Mesenchymal stem cell (in vitro differentiated cells and primary cell): ENCODE data around the gene SH3TC2.

ENCODE experiments used
- DNase-seq: peaks from one replicate; pipeline ENCODE4 v3.0.0-alpha.2; 2013
- H2AFZ ChIP-seq: one replicate; pipeline ENCODE4 v1.6.1; 2013; ENCODE audit warnings: low read depth, mild to moderate bottlenecking, control low read depth, inconsistent platforms, low read length, moderate library complexity
- H2AK5ac ChIP-seq: 2 replicates; pipeline ENCODE4 v1.6.1; 2013; ENCODE audit warnings: low read length, moderate library complexity, mild to moderate bottlenecking, inconsistent platforms; ENCODE audit not compliant: severe bottlenecking
- H2BK120ac ChIP-seq: one replicate; pipeline ENCODE4 v1.6.1; 2013; ENCODE audit warnings: low read depth, mild to moderate bottlenecking, inconsistent platforms, low read length, moderate library complexity
- H2BK12ac ChIP-seq, 2 experiments: one replicate each; pipeline ENCODE4 v1.6.1; 2013; ENCODE audit warnings: inconsistent platforms in 2 of 2, low read length in 2 of 2, mild to moderate bottlenecking in 2 of 2, moderate library complexity in 2 of 2, control low read depth in 1 of 2
- H2BK15ac ChIP-seq: one replicate; pipeline ENCODE4 v1.6.1; 2013; ENCODE audit warnings: mild to moderate bottlenecking, low read depth, inconsistent platforms; ENCODE audit not compliant: poor library complexity, severe bottlenecking
- H2BK5ac ChIP-seq: 2 replicates; pipeline ENCODE4 v1.6.1; 2013; ENCODE audit warnings: low read depth, mild to moderate bottlenecking, low read length, control low read depth, inconsistent platforms; ENCODE audit not compliant: poor library complexity, severe bottlenecking
- H3K14ac ChIP-seq, 2 experiments: one replicate each; pipeline ENCODE4 v1.6.1; 2013; ENCODE audit warnings: inconsistent platforms in 2 of 2, low read length in 2 of 2, control low read depth in 1 of 2, mild to moderate bottlenecking in 1 of 2, moderate library complexity in 1 of 2
- H3K18ac ChIP-seq, 2 experiments: one replicate each; pipeline ENCODE4 v1.6.1; 2013; ENCODE audit warnings: inconsistent platforms in 2 of 2, low read length in 2 of 2, control low read depth in 1 of 2, low read depth in 1 of 2, mild to moderate bottlenecking in 1 of 2
- H3K23ac ChIP-seq, 2 experiments: one replicate each; pipeline ENCODE4 v1.6.1; 2013; ENCODE audit warnings: inconsistent platforms in 2 of 2, low read length in 2 of 2, mild to moderate bottlenecking in 2 of 2, moderate library complexity in 2 of 2, control low read depth in 1 of 2
- H3K27ac ChIP-seq: 2 replicates; pipeline ENCODE4 v1.5.1; 2013; ENCODE audit warnings: mild to moderate bottlenecking, moderate library complexity, low read length, control low read depth, inconsistent platforms; ENCODE audit not compliant: poor library complexity, severe bottlenecking
- H3K27me3 ChIP-seq, 2 experiments: 2 replicates each; pipeline versions ENCODE4 v1.6.1 to v1.7.0; 2013; ENCODE audit warnings: low read length in 2 of 2, mild to moderate bottlenecking in 2 of 2, moderate library complexity in 2 of 2, control low read depth in 1 of 2, inconsistent platforms in 1 of 2; ENCODE audit not compliant: control insufficient read depth in 1 of 2, insufficient read depth in 1 of 2
- H3K36me3 ChIP-seq, 2 experiments: 2 replicates each; pipeline versions ENCODE4 v1.6.1 to v1.7.0; 2013; ENCODE audit warnings: low read length in 2 of 2, control low read depth in 1 of 2, inconsistent platforms in 1 of 2, low read depth in 1 of 2, mild to moderate bottlenecking in 1 of 2; ENCODE audit not compliant: insufficient read depth in 2 of 2, control insufficient read depth in 1 of 2
- H3K4ac ChIP-seq, 2 experiments: one replicate each; pipeline ENCODE4 v1.6.1; 2013; ENCODE audit warnings: inconsistent platforms in 2 of 2, low read length in 2 of 2, mild to moderate bottlenecking in 2 of 2, moderate library complexity in 2 of 2, control low read depth in 1 of 2, low read depth in 1 of 2
- H3K4me1 ChIP-seq: 2 replicates; pipeline ENCODE4 v1.6.1; 2013; ENCODE audit warnings: low read depth, low read length, control low read depth; ENCODE audit not compliant: control insufficient read depth, insufficient read depth
- H3K4me2 ChIP-seq: 2 replicates; pipeline ENCODE4 v1.6.1; 2013; ENCODE audit warnings: low read length, mild to moderate bottlenecking, inconsistent platforms; ENCODE audit not compliant: poor library complexity, severe bottlenecking
- H3K4me3 ChIP-seq, 2 experiments: 2 replicates each; pipeline versions ENCODE4 v1.5.1 to v1.7.0; 2013; ENCODE audit warnings: low read length in 2 of 2, mild to moderate bottlenecking in 2 of 2, control low read depth in 1 of 2, low read depth in 1 of 2; ENCODE audit not compliant: insufficient read depth in 1 of 2
- H3K79me1 ChIP-seq: replicated peaks from 2 replicates; pipeline ENCODE4 v1.6.1; 2013; ENCODE audit warnings: mild to moderate bottlenecking, control low read depth, low read length, inconsistent platforms; ENCODE audit not compliant: poor library complexity, severe bottlenecking
- H3K9ac ChIP-seq: 2 replicates; pipeline ENCODE4 v1.7.0; 2013; ENCODE audit warnings: mild to moderate bottlenecking, low read length, moderate library complexity
- H3K9me3 ChIP-seq: 2 replicates; pipeline ENCODE4 v1.7.0; 2013; ENCODE audit warnings: mild to moderate bottlenecking, low read length; ENCODE audit not compliant: control insufficient read depth
- H4K8ac ChIP-seq: one replicate; pipeline ENCODE4 v1.6.1; 2013; ENCODE audit warnings: inconsistent platforms, mild to moderate bottlenecking, low read length, moderate library complexity
- H4K91ac ChIP-seq: one replicate; pipeline ENCODE4 v1.6.1; 2013; ENCODE audit warnings: mild to moderate bottlenecking, low read length, inconsistent platforms
- WGBS: methylation state at CpG from one replicate; pipeline ENCODE4 v1.1.7; 2013; ENCODE audit warnings: mixed read lengths; 5-methylcytosine and 5-hydroxymethylcytosine counted together

The SH3TC2 gene

GRCh38 chr5:149044453-149045088 lies 18.3 kb downstream of the SH3TC2 start:
- WGBS: 94% methylated on average over 2 of the region's 4 CpGs
- H3K18ac ChIP-seq: no peak overlapping the region
- no peak overlapping the region for H3K4me2 ChIP-seq
- no peak overlapping the region for H2AK5ac ChIP-seq
- peaks cover 4% of the 10 kb centered on the region for H3K4me1 ChIP-seq
- no peak overlapping the region for H2AFZ ChIP-seq
- H3K9ac ChIP-seq: no peak overlapping the region
- H3K79me1 ChIP-seq: no peaks in the 10 kb centered on the region
- no peak overlapping the region for H2BK5ac ChIP-seq
- no peak for DNase-seq
- H3K4ac ChIP-seq: no peak overlapping the region
- no peak overlapping the region for H4K8ac ChIP-seq
- no peak overlapping the region for H3K27ac ChIP-seq
- H3K9me3 ChIP-seq: no peaks in the 10 kb centered on the region
- no peak overlapping the region for H2BK120ac ChIP-seq
- no peak overlapping the region for H2BK12ac ChIP-seq
- H4K91ac ChIP-seq: no peak overlapping the region
- H3K27me3 ChIP-seq: no peaks in the 10 kb centered on the region
- no peaks in the 10 kb centered on the region for H3K36me3 ChIP-seq
- H3K4me3 ChIP-seq: no peak overlapping the region
- H3K14ac ChIP-seq: no peak overlapping the region
- no peak overlapping the region for H3K23ac ChIP-seq
- no peak overlapping the region for H2BK15ac ChIP-seq

GRCh38 chr5:149043641-149044040 lies 19.2 kb downstream of the SH3TC2 start:
- Histone ChIP-seq H3K14ac (no peak overlapping the region), H3K79me1 (no peaks in the 10 kb centered on the region), H3K4me2 (no peak overlapping the region), H3K36me3 (no peaks in the 10 kb centered on the region), H2BK12ac (no peak overlapping the region), H3K27ac (no peak overlapping the region), H2AK5ac (no peak overlapping the region), H3K9me3 (no peaks in the 10 kb centered on the region), H3K27me3 (no peaks in the 10 kb centered on the region), H2BK5ac (no peak overlapping the region), H3K9ac (no peak overlapping the region), H4K91ac (no peak overlapping the region), H2AFZ (no peak overlapping the region), H2BK120ac (no peak overlapping the region), H3K4ac (no peak overlapping the region), H3K23ac (no peak overlapping the region), H4K8ac (no peak overlapping the region), H2BK15ac (no peak overlapping the region), H3K18ac (no peak overlapping the region), H3K4me1 (peaks cover 2% of the 10 kb centered on the region), H3K4me3 (no peak overlapping the region)
- WGBS: over 99% methylated on average over 3 of the region's 4 CpGs
- no peak for DNase-seq

GRCh38 chr5:149042865-149043264 lies 20.0 kb downstream of the SH3TC2 start:
- Histone ChIP-seq H2BK120ac (no peak overlapping the region), H3K4me3 (no peak overlapping the region), H3K9me3 (no peaks in the 10 kb centered on the region), H4K8ac (no peak overlapping the region), H3K18ac (no peak overlapping the region), H2AFZ (no peak overlapping the region), H3K9ac (no peak overlapping the region), H3K23ac (no peak overlapping the region), H3K27me3 (no peaks in the 10 kb centered on the region), H2BK5ac (no peak overlapping the region), H3K4ac (no peak overlapping the region), H3K36me3 (no peaks in the 10 kb centered on the region), H2BK12ac (no peak overlapping the region), H3K4me1 (peaks cover 2% of the 10 kb centered on the region), H3K14ac (no peak overlapping the region), H3K79me1 (no peaks in the 10 kb centered on the region), H2BK15ac (no peak overlapping the region), H4K91ac (no peak overlapping the region), H3K4me2 (no peak overlapping the region), H3K27ac (no peak overlapping the region), H2AK5ac (no peak overlapping the region)
- DNase-seq: no peak
- 100% methylated on average over 1 of the region's 1 CpG for WGBS

- WGBS: 91% methylated on average over 5 of the region's 5 CpGs
- no peak overlapping the region for H4K91ac ChIP-seq
Measured at GRCh38 chr5:149041242-149041641, 21.6 kb downstream of the SH3TC2 start.

More at GRCh38 chr5:149041242-149041641, 21.6 kb downstream of the SH3TC2 start:
- Histone ChIP-seq H2BK15ac (no peak overlapping the region), H3K18ac (no peak overlapping the region), H3K4me3 (no peak overlapping the region), H2BK5ac (no peak overlapping the region), H3K9ac (no peak overlapping the region), H3K27ac (no peak overlapping the region), H2BK120ac (no peak overlapping the region), H3K14ac (no peak overlapping the region), H3K23ac (no peak overlapping the region), H3K4me2 (no peak overlapping the region), H4K8ac (no peak overlapping the region), H3K4ac (no peak overlapping the region), H3K79me1 (no peaks in the 10 kb centered on the region), H2BK12ac (no peak overlapping the region), H3K9me3 (no peaks in the 10 kb centered on the region), H3K4me1 (no peaks in the 10 kb centered on the region), H3K36me3 (no peaks in the 10 kb centered on the region), H2AFZ (no peak overlapping the region), H3K27me3 (no peaks in the 10 kb centered on the region), H2AK5ac (no peak overlapping the region)
- DNase-seq: no peak
